GM12865 (cell line): ENCODE data around the gene SIX6.

Experiments
- DNase-seq: peaks from one replicate; pipeline ENCODE4 v3.0.0; 2010; ENCODE audit warnings: low read depth
- H3K4me3 ChIP-seq: 2 replicates; pipeline ENCODE4 v1.5.1; 2011; ENCODE audit warnings: mild to moderate bottlenecking, low read depth, low read length, control low read depth
- TF ChIP-seq, protein P1 (sequence below): IDR thresholded peaks from 2 replicates; pipeline ENCODE4 v1.5.1; 2011; ENCODE audit warnings: low read length, control low read depth, low read depth, inconsistent platforms; ENCODE audit not compliant: insufficient read depth; ENCODE audit errors: missing control alignments

Gene SIX6

DNA sequence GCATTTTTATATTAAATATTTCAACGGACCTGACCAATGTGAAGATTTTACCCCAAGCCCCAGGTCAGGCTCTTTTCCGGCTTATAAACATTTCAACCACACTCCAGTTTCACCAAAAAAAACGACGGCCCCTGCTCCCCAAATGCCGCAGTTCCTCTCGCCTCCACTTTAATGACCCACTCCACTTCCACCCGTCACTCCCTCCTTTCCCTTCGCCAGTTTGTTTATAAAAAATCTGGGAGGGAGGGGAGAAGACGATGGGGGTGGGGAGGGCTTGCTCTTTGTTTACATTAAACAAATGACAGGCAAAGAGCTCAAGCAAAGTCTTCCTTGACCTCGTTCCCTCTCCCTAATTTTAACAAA lies 5.4 kb downstream of the SIX6 start:
- H3K4me3 ChIP-seq, result no peak overlapping the region
- no peak for DNase-seq
- TF ChIP-seq, protein P1, sequence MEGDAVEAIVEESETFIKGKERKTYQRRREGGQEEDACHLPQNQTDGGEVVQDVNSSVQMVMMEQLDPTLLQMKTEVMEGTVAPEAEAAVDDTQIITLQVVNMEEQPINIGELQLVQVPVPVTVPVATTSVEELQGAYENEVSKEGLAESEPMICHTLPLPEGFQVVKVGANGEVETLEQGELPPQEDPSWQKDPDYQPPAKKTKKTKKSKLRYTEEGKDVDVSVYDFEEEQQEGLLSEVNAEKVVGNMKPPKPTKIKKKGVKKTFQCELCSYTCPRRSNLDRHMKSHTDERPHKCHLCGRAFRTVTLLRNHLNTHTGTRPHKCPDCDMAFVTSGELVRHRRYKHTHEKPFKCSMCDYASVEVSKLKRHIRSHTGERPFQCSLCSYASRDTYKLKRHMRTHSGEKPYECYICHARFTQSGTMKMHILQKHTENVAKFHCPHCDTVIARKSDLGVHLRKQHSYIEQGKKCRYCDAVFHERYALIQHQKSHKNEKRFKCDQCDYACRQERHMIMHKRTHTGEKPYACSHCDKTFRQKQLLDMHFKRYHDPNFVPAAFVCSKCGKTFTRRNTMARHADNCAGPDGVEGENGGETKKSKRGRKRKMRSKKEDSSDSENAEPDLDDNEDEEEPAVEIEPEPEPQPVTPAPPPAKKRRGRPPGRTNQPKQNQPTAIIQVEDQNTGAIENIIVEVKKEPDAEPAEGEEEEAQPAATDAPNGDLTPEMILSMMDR, result no peak

GRCh38 chr14:60514741-60515491 lies 6.0 kb downstream of the SIX6 start:
- H3K4me3 ChIP-seq, result no peak overlapping the region
- DNase-seq, result no peak
- TF ChIP-seq, protein P1, result no peak

DNA sequence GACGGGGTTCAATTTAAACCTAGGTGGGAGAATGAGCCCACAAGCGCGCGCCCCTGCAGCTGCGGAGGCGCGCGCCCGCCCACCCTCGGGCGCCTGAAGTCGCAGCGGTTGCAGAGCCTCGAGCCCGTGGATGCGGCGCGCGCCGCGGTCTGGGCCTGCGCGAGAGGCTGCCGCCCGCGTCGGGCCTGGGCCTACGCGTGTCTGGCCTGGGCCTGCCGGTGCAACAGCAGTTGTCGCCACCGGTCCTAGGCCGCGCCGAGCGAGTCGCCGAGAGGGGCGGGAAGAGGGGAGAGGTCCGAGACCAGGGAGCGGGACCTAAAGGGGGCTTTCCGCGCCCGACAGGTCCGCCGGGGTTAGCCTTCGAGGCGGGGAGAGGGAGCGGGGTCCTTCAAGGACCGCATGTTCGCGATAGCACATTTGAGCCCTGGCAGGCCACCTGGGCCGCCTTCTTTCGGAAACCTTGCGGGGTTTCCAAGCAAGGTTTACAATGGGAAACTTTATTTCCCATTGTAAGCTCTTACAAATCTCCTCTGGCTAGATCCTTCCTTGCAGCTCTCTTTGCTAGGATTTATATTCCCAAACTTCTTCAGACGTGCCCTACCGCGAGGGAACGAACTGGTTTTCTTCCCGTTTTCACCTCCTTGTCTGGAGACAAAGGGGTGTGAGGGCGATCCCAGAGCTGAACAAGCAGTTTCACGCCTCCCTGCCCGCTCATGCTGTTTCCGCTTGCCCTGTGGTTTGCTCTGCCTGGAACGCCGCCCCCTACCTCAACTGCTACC lies 6.8 kb downstream of the SIX6 start:
- DNase-seq, result no peak
- TF ChIP-seq, protein P1, result no peak
- no peak overlapping the region for H3K4me3 ChIP-seq

GRCh38 chr14:60532442-60532841 lies 23.5 kb downstream of the SIX6 start:
- TF ChIP-seq, protein P1, result no peak
- H3K4me3 ChIP-seq, result no peak overlapping the region
- no peak for DNase-seq

- TF ChIP-seq, protein P1, result no peak
- no peak overlapping the region for H3K4me3 ChIP-seq
- DNase-seq, result no peak
Observed at GRCh38 chr14:60537663-60538062, 28.7 kb downstream of the SIX6 start.

DNA sequence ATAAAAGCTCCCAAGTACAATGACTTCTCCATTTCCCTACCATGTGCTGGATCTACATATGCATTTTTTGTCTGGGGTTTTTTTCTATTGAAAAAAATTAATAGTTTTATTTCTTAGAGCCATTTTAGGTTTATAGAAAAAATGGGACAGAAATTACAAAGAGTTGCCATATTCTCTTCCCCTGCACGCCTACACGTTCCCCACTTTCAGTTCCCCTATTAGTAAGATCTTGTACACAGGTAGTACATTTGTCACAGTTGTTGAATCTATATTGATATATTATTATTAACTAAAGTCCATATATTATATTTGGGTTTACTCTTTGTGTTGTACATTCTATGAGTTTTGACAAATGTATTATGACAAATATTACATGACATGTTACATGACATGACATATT lies 35.7 kb downstream of the SIX6 start:
- H3K4me3 ChIP-seq, result no peak overlapping the region
- DNase-seq, result no peak
- TF ChIP-seq, protein P1, result no peak

- TF ChIP-seq, protein P1, result no peak
- H3K4me3 ChIP-seq, result no peak overlapping the region
- DNase-seq, result no peak
Observed at GRCh38 chr14:60553808-60554207, 44.9 kb downstream of the SIX6 start.
